ENCODE data around the gene IL12RB2. TPM values are rescaled to one million over a fixed set of nuclear protein-coding genes. Genes with fewer than 3 reads are reported as not detected.

The IL12RB2 gene
- total RNA-seq, 4 donors from 2014 or later = 0.87 to 6.5 (median 1.7) TPM

- Histone ChIP-seq H3K4me1 (peaks cover 0 to 8% (median 0%) of the 10 kb centered on the region in 4 donors), H3K9me3 (no peaks in the 10 kb centered on the region), H3K4me3 (no peak overlapping the region), H3K36me3 (no peaks in the 10 kb centered on the region), H3K27me3 (peaks cover 0 to 26% of the 10 kb centered on the region in 2 donors), H3K27ac (no peak overlapping the region)
- WGBS, 2 donors = 72 to 75% methylated on average over 2 of the region's 2 CpGs
- TF ChIP-seq EP300 (IDR thresholded peaks at IDR 0.05) = peak in 1 of 2 donors; percentile 16
- TF ChIP-seq, protein P1, sequence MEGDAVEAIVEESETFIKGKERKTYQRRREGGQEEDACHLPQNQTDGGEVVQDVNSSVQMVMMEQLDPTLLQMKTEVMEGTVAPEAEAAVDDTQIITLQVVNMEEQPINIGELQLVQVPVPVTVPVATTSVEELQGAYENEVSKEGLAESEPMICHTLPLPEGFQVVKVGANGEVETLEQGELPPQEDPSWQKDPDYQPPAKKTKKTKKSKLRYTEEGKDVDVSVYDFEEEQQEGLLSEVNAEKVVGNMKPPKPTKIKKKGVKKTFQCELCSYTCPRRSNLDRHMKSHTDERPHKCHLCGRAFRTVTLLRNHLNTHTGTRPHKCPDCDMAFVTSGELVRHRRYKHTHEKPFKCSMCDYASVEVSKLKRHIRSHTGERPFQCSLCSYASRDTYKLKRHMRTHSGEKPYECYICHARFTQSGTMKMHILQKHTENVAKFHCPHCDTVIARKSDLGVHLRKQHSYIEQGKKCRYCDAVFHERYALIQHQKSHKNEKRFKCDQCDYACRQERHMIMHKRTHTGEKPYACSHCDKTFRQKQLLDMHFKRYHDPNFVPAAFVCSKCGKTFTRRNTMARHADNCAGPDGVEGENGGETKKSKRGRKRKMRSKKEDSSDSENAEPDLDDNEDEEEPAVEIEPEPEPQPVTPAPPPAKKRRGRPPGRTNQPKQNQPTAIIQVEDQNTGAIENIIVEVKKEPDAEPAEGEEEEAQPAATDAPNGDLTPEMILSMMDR (IDR thresholded peaks at IDR 0.05) = no peak
- no peak for DNase-seq (ENCODE audit: low spot score in 2 of 2)
Observed at GRCh38 chr1:67312615-67313014, 4.9 kb downstream of the IL12RB2 start.

DNA sequence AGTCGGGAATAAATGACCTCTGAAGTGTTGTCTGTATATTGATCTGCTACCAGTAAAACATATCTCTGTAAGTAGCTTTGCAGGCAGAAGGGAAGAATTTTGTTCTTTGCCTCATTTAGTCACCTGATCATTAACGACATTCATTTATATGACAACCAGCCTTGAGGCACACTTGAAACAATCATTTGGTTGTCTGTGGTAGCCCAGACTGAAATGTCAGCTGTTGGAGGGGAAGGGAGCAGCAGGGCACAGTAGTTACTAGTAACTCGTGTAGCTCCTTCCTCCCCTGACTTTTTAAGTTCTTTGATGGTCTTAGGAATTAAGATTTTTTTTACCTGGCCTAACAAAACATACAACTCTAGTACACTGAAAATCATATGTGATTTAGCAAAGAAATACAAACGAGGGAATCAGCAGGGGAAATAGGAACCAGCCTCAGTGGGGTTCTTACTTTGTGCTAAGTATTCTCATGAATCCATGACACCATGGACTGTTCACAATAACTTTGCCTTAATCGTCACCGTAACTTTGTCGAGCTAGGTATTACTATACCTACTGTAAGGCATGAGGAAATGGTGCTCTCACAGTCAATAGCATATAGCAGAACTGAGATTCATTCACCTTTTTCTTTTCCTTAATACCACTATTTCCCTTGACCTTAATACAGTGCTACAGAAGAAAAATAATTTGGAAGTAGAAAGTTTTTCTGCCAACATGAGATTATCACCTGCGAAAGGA lies 6.4 kb downstream of the IL12RB2 start:
- no peak for DNase-seq (ENCODE audit: low spot score in 2 of 2)
- TF ChIP-seq POLR2A (IDR thresholded peaks at IDR 0.05) (no peak), EP300 (IDR thresholded peaks at IDR 0.05) (no peak)
- TF ChIP-seq, protein P1 (IDR thresholded peaks at IDR 0.05) = no peak
- Histone ChIP-seq H3K9me3 (no peaks in the 10 kb centered on the region), H3K27me3 (peaks cover 0 to 11% of the 10 kb centered on the region in 2 donors), H3K36me3 (no peaks in the 10 kb centered on the region), H3K4me3 (no peak overlapping the region), H3K27ac (no peak overlapping the region), H3K4me1 (no peaks in the 10 kb centered on the region)
- 60 to 62% methylated on average over 8 of the region's 8 CpGs for WGBS, 2 donors

GRCh38 chr1:67314696-67315095 lies 7.0 kb downstream of the IL12RB2 start:
- Histone ChIP-seq H3K9me3 (no peaks in the 10 kb centered on the region), H3K27me3 (peaks cover 0 to 6% of the 10 kb centered on the region in 2 donors), H3K4me1 (no peaks in the 10 kb centered on the region), H3K27ac (no peak overlapping the region), H3K4me3 (no peak overlapping the region), H3K36me3 (no peaks in the 10 kb centered on the region)
- WGBS, 2 donors = 13 to 15% methylated on average over 5 of the region's 5 CpGs
- TF ChIP-seq POLR2A (IDR thresholded peaks at IDR 0.05) = no peak
- no peak for TF ChIP-seq EP300 (IDR thresholded peaks at IDR 0.05)
- TF ChIP-seq, protein P1 (IDR thresholded peaks at IDR 0.05) = no peak
- no peak for DNase-seq (ENCODE audit: low spot score in 2 of 2)

DNA sequence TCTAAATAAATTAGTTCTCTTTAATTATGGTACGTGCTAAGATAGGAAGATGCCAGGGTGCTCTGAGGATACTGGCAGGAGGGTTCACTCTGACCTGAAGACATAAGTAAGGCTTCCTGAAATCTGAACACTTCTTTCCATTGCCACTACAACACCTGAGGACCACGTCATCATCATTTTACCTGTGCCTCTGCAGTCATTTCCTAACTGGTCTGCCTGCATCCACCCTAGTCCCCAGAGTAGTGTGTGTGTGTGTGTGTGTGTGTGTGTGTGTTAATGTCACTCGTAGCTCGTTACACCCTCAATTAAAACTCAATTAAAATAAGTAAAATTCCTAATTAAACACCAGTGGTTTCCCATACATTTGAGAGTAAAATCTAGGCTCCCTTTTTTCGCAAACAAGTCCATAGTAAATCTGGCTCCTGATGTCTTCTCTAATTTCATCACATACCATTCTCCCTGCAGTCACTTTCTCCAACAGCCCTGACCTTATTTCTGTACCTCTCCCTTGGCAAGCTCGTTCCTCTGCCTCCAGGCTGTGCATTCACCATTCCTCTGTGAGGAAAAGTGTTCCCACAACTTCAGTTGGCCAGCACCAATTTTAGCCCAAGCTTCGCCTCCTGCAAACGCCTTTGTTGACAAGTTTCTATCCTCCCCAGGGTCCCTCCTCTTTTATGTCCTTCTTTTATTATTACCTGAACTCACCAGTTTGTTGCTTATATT lies 8.7 kb downstream of the IL12RB2 start:
- no peaks in the 10 kb centered on the region for H3K9me3 ChIP-seq
- 76 to 79% methylated on average over 8 of the region's 8 CpGs for WGBS, 2 donors
- H3K4me3 ChIP-seq = no peak overlapping the region
- peaks cover 0 to 6% of the 10 kb centered on the region in 2 donors for H3K27me3 ChIP-seq
- no peak for DNase-seq (ENCODE audit: low spot score in 2 of 2)
- TF ChIP-seq POLR2A (IDR thresholded peaks at IDR 0.05) (no peak), EP300 (IDR thresholded peaks at IDR 0.05) (no peak)
- TF ChIP-seq, protein P1 (IDR thresholded peaks at IDR 0.05) = no peak
- H3K4me1 ChIP-seq = no peaks in the 10 kb centered on the region
- H3K36me3 ChIP-seq = no peaks in the 10 kb centered on the region
- no peak overlapping the region for H3K27ac ChIP-seq

GRCh38 chr1:67316918-67317317 lies 9.2 kb downstream of the IL12RB2 start:
- TF ChIP-seq POLR2A (IDR thresholded peaks at IDR 0.05) (no peak), EP300 (IDR thresholded peaks at IDR 0.05) (no peak)
- no peak overlapping the region for H3K27ac ChIP-seq
- no peaks in the 10 kb centered on the region for H3K36me3 ChIP-seq
- WGBS, 2 donors = 69 to 77% methylated on average over 2 of the region's 2 CpGs
- no peaks in the 10 kb centered on the region for H3K4me1 ChIP-seq
- no peak overlapping the region for H3K4me3 ChIP-seq
- DNase-seq (ENCODE audit: low spot score in 2 of 2) = no peak
- no peaks in the 10 kb centered on the region for H3K9me3 ChIP-seq
- H3K27me3 ChIP-seq = peaks cover 0 to 6% of the 10 kb centered on the region in 2 donors

Data from tibial nerve (tissue), 4 donors.